GM12878 (cell line): ENCODE measurements around the gene PTPRH. TPM values are rescaled to one million over a fixed set of nuclear protein-coding genes. Genes with fewer than 3 reads are reported as not detected.

Experiments used
- ATAC-seq: fragments of 200-7000 bp; cut with Tn5 transposase; 3 replicates; pipeline ENCODE4 v1.9.1; 2020; ENCODE audit warnings: mild to moderate bottlenecking, moderate library complexity
- BruUV-seq: library from RNA; stranded (reverse); fragments of 400-500 nt; replicated peaks from 2 replicates; lab custom pipeline; 2021; lab: Mats Ljungman, UMichigan
- CTCF ChIA-PET: fragments of 300-600 bp; sonication (Branson Sonifier 250); formaldehyde crosslinking; extraction: SDS; loops from one replicate; lab custom pipeline; 2021; ENCODE audit warnings: inconsistent platforms; lab: Yijun Ruan, JAX
- POLR2A ChIA-PET: fragments of 350-600 bp; formaldehyde crosslinking; extraction: SDS; loops from one replicate; lab custom pipeline; 2021; ENCODE audit warnings: inconsistent platforms; lab: Charles Lee
- RAD21 ChIA-PET: fragments of 300-600 bp; sonication (Branson Sonifier 250); formaldehyde crosslinking; loops from one replicate; lab custom pipeline; 2023; ENCODE audit warnings: antibody characterized with exemption; ENCODE audit not compliant: unreplicated experiment; lab: Charles Lee
- SMC1A ChIA-PET: fragments of 300-600 bp; sonication (Branson Sonifier 250); formaldehyde crosslinking; loops from one replicate; lab custom pipeline; 2023; ENCODE audit not compliant: unreplicated experiment, uncharacterized antibody; lab: Charles Lee
- DNase-seq: peaks from one replicate; pipeline ENCODE4 v3.0.0-alpha.2; 2011; ENCODE audit warnings: low read depth, low spot score
- FAIRE-seq: peaks from 3 replicates; lab custom pipeline; 2011; peaks lifted over from hg19 to GRCh38; lab: Jason Lieb, UNC
- H2AFZ ChIP-seq: 2 replicates; pipeline ENCODE4 v1.6.0; 2011; ENCODE audit warnings: low read depth, low read length, control low read depth; ENCODE audit not compliant: control insufficient read depth
- H3K27ac ChIP-seq: 2 replicates; pipeline ENCODE4 v1.5.1; 2011; ENCODE audit warnings: control low read depth; ENCODE audit not compliant: control insufficient read depth, insufficient read depth
- H3K27me3 ChIP-seq, 2 experiments: replicated peaks in 1 of 2; 2 replicates each; pipeline versions ENCODE4 v1.6.0 to v1.6.1; 2011; ENCODE audit warnings: low read length in 1 of 2; ENCODE audit not compliant: control insufficient read depth in 2 of 2, insufficient read depth in 2 of 2
- H3K36me3 ChIP-seq, 2 experiments: 2 replicates each; pipeline ENCODE4 v1.5.1; 2011; ENCODE audit warnings: low read length in 1 of 2; ENCODE audit not compliant: control insufficient read depth in 2 of 2, insufficient read depth in 2 of 2
- H3K4me1 ChIP-seq: 2 replicates; pipeline ENCODE4 v1.6.1; 2011; ENCODE audit warnings: mild to moderate bottlenecking, low read length, moderate library complexity, mixed read lengths; ENCODE audit not compliant: control insufficient read depth, insufficient read depth
- H3K4me2 ChIP-seq: 2 replicates; pipeline ENCODE4 v1.6.0; 2011; ENCODE audit warnings: control low read depth; ENCODE audit not compliant: control insufficient read depth, insufficient read depth
- H3K4me3 ChIP-seq: fragments of 200-600 bp; sonication (generic); 2 replicates; pipeline ENCODE4 v1.5.1; 2016
- H3K79me2 ChIP-seq: 2 replicates; pipeline ENCODE4 v1.6.0; 2011; ENCODE audit warnings: low read length; ENCODE audit not compliant: control insufficient read depth, insufficient read depth
- H3K9ac ChIP-seq: 2 replicates; pipeline ENCODE4 v1.8.0; 2011; ENCODE audit warnings: low read length, control low read depth, mixed read lengths; ENCODE audit not compliant: control insufficient read depth, insufficient read depth
- H3K9me3 ChIP-seq: replicated peaks from 3 replicates; pipeline ENCODE4 v1.5.1; 2011; ENCODE audit warnings: mild to moderate bottlenecking, low read length; ENCODE audit not compliant: control insufficient read depth, insufficient read depth
- H4K20me1 ChIP-seq: 2 replicates; pipeline ENCODE4 v1.6.0; 2011; ENCODE audit not compliant: control insufficient read depth, insufficient read depth
- BRCA1 ChIP-seq: IDR thresholded peaks from 2 replicates; pipeline ENCODE4 v1.6.1; 2011; ENCODE audit warnings: low read depth, low read length, improper control_type of control experiment
- NR2C1 ChIP-seq: fragments of 450-650 bp; IDR thresholded peaks from 2 replicates; pipeline ENCODE4 v1.6.1; 2017; ENCODE audit warnings: antibody characterized with exemption, mild to moderate bottlenecking, moderate library complexity
- SP1 ChIP-seq: IDR thresholded peaks from one replicate; pipeline ENCODE4 v1.6.1; 2011; ENCODE audit warnings: low read depth, low read length
- SRF ChIP-seq, 2 experiments: IDR thresholded peaks; 2 replicates each; pipeline ENCODE4 v1.6.1; 2011; ENCODE audit warnings: low read depth in 2 of 2, low read length in 2 of 2, mild to moderate bottlenecking in 1 of 2, moderate library complexity in 1 of 2
- WGBS: methylation state at CpG from one replicate; pipeline ENCODE4 v1.1.6; 2016; ENCODE audit warnings: low lambda C conversion rate; ENCODE audit not compliant: insufficient replicate concordance, insufficient coverage; ENCODE audit errors: missing lambda C conversion rate; 5-methylcytosine and 5-hydroxymethylcytosine counted together
- in situ Hi-C: fragments of 300-500 bp; cut with MboI; formaldehyde crosslinking; loops from 9 replicates; pipeline ENCODE4 v1.14.3; 2018; ENCODE audit warnings: mixed read lengths
- intact Hi-C: fragments of 100-400 bp; cut with micrococcal nuclease; formaldehyde crosslinking; loops from one replicate; pipeline ENCODE4 v1.14.2; 2022; ENCODE audit not compliant: unreplicated experiment
- polyA plus RNA-seq, 11 experiments: library from polyadenylated mRNA; depleted of rRNA in 4 of 11; unstranded in 6 of 11; stranded (reverse) in 5 of 11; fragments of >200 nt; fragmentation: Nextera tagmentation in 4 of 11; fragmentation: Illumina TruSeq in 1 of 11; extraction: Ambion mirVana in 4 of 11; extraction: Trizol in 1 of 11; gene quantifications; 1 replicate in 1 of 11; 2 replicates in 10 of 11; pipeline versions ENCODE4 v1.2.1 to v1.2.3, GENCODE V29; 2011 to 2016; ENCODE audit warnings: inconsistent platforms in 2 of 11, missing spikeins in 2 of 11, low read depth in 1 of 11
- total RNA-seq, 4 experiments: library from RNA; depleted of rRNA in 3 of 4; stranded (reverse); fragments of >200 nt in 3 of 4; fragmentation: Illumina TruSeq in 1 of 4; extraction: Trizol in 1 of 4; gene quantifications; 2 replicates each; pipeline versions ENCODE4 v1.2.1 to v1.2.3, GENCODE V29; 2013 to 2021
- TF ChIP-seq, protein P1 (sequence below): fragments of 450-650 bp; formaldehyde crosslinking; IDR thresholded peaks from 2 replicates; pipeline ENCODE4 v1.5.0; 2022; ENCODE audit warnings: mild to moderate bottlenecking, missing genetic modification characterization
- TF ChIP-seq, protein P2 (sequence below): IDR thresholded peaks from 2 replicates; pipeline ENCODE4 v1.6.1; 2011; ENCODE audit warnings: low read depth, low read length, improper control_type of control experiment, borderline replicate concordance
- TF ChIP-seq, protein P3 (sequence below): fragments of 450-650 bp; IDR thresholded peaks from 2 replicates; pipeline ENCODE4 v1.6.1; 2017; ENCODE audit warnings: mild to moderate bottlenecking, moderate library complexity
- TF ChIP-seq, protein P4 (sequence below): fragments of 450-650 bp; IDR thresholded peaks from 2 replicates; pipeline ENCODE4 v1.6.1; 2016; ENCODE audit warnings: mild to moderate bottlenecking
- TF ChIP-seq, protein P5 (sequence below): fragments of 450-650 bp; IDR thresholded peaks from 2 replicates; pipeline ENCODE4 v1.6.1; 2017; ENCODE audit warnings: antibody characterized with exemption, mild to moderate bottlenecking, moderate library complexity

The PTPRH gene
- total and polyA plus RNA-seq, 10 of the 15 experiments (the other 5 are each of a cell fraction or from before 2014, with no cell fraction given): 0.08 TPM; not detected in 9

DNA sequence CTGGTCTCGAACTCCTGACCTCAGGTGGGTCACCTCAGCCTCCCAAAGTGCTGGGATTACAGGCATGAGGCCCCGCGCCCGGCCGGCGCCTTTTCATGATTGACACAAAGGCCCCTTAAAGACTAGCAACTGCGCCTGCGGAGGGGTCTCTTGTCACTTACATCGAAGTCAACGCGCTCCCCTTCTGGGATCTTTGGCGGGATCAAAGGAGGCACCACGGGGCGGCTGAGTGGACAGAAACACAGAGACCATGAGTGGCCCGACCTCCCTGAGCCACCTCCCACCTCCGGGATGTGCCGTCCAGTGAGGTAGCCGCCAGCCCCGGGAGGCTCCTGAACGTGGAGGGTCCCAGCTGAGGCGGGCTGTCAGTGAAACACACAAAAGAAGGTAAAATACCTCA lies 67.6 kb downstream of the PTPRH start:
- CTCF ChIA-PET: interaction anchor here (0.5 to 2.3 kb wide), 16 partner anchors 10 to 490 kb away, joined by 3 to 23 read pairs (median 4); partner anchors contain the start of gene ZNF784
- no peak overlapping the region for H3K4me2 ChIP-seq
- TF ChIP-seq, protein P1, sequence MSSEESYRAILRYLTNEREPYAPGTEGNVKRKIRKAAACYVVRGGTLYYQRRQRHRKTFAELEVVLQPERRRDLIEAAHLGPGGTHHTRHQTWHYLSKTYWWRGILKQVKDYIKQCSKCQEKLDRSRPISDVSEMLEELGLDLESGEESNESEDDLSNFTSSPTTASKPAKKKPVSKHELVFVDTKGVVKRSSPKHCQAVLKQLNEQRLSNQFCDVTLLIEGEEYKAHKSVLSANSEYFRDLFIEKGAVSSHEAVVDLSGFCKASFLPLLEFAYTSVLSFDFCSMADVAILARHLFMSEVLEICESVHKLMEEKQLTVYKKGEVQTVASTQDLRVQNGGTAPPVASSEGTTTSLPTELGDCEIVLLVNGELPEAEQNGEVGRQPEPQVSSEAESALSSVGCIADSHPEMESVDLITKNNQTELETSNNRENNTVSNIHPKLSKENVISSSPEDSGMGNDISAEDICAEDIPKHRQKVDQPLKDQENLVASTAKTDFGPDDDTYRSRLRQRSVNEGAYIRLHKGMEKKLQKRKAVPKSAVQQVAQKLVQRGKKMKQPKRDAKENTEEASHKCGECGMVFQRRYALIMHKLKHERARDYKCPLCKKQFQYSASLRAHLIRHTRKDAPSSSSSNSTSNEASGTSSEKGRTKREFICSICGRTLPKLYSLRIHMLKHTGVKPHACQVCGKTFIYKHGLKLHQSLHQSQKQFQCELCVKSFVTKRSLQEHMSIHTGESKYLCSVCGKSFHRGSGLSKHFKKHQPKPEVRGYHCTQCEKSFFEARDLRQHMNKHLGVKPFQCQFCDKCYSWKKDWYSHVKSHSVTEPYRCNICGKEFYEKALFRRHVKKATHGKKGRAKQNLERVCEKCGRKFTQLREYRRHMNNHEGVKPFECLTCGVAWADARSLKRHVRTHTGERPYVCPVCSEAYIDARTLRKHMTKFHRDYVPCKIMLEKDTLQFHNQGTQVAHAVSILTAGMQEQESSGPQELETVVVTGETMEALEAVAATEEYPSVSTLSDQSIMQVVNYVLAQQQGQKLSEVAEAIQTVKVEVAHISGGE (CRISPR knock-in tag): no peak
- TF ChIP-seq, protein P2, sequence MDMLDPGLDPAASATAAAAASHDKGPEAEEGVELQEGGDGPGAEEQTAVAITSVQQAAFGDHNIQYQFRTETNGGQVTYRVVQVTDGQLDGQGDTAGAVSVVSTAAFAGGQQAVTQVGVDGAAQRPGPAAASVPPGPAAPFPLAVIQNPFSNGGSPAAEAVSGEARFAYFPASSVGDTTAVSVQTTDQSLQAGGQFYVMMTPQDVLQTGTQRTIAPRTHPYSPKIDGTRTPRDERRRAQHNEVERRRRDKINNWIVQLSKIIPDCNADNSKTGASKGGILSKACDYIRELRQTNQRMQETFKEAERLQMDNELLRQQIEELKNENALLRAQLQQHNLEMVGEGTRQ: no peak
- TF ChIP-seq SRF (IDR thresholded peaks at IDR 0.05; ENCODE audit: low read depth in 2 of 2, low read length in 2 of 2) (no peak), NR2C1 (no peak), SP1 (no peak), BRCA1 (no peak)
- TF ChIP-seq, protein P3, sequence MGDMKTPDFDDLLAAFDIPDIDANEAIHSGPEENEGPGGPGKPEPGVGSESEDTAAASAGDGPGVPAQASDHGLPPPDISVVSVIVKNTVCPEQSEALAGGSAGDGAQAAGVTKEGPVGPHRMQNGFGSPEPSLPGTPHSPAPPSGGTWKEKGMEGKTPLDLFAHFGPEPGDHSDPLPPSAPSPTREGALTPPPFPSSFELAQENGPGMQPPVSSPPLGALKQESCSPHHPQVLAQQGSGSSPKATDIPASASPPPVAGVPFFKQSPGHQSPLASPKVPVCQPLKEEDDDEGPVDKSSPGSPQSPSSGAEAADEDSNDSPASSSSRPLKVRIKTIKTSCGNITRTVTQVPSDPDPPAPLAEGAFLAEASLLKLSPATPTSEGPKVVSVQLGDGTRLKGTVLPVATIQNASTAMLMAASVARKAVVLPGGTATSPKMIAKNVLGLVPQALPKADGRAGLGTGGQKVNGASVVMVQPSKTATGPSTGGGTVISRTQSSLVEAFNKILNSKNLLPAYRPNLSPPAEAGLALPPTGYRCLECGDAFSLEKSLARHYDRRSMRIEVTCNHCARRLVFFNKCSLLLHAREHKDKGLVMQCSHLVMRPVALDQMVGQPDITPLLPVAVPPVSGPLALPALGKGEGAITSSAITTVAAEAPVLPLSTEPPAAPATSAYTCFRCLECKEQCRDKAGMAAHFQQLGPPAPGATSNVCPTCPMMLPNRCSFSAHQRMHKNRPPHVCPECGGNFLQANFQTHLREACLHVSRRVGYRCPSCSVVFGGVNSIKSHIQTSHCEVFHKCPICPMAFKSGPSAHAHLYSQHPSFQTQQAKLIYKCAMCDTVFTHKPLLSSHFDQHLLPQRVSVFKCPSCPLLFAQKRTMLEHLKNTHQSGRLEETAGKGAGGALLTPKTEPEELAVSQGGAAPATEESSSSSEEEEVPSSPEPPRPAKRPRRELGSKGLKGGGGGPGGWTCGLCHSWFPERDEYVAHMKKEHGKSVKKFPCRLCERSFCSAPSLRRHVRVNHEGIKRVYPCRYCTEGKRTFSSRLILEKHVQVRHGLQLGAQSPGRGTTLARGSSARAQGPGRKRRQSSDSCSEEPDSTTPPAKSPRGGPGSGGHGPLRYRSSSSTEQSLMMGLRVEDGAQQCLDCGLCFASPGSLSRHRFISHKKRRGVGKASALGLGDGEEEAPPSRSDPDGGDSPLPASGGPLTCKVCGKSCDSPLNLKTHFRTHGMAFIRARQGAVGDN: no peak
- TF ChIP-seq, protein P4, sequence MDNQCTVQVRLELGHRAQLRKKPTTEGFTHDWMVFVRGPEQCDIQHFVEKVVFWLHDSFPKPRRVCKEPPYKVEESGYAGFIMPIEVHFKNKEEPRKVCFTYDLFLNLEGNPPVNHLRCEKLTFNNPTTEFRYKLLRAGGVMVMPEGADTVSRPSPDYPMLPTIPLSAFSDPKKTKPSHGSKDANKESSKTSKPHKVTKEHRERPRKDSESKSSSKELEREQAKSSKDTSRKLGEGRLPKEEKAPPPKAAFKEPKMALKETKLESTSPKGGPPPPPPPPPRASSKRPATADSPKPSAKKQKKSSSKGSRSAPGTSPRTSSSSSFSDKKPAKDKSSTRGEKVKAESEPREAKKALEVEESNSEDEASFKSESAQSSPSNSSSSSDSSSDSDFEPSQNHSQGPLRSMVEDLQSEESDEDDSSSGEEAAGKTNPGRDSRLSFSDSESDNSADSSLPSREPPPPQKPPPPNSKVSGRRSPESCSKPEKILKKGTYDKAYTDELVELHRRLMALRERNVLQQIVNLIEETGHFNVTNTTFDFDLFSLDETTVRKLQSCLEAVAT: no peak
- TF ChIP-seq, protein P5, sequence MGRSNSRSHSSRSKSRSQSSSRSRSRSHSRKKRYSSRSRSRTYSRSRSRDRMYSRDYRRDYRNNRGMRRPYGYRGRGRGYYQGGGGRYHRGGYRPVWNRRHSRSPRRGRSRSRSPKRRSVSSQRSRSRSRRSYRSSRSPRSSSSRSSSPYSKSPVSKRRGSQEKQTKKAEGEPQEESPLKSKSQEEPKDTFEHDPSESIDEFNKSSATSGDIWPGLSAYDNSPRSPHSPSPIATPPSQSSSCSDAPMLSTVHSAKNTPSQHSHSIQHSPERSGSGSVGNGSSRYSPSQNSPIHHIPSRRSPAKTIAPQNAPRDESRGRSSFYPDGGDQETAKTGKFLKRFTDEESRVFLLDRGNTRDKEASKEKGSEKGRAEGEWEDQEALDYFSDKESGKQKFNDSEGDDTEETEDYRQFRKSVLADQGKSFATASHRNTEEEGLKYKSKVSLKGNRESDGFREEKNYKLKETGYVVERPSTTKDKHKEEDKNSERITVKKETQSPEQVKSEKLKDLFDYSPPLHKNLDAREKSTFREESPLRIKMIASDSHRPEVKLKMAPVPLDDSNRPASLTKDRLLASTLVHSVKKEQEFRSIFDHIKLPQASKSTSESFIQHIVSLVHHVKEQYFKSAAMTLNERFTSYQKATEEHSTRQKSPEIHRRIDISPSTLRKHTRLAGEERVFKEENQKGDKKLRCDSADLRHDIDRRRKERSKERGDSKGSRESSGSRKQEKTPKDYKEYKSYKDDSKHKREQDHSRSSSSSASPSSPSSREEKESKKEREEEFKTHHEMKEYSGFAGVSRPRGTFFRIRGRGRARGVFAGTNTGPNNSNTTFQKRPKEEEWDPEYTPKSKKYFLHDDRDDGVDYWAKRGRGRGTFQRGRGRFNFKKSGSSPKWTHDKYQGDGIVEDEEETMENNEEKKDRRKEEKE: no peak

More for the DNA sequence above, 67.6 kb downstream of the PTPRH start:
- no peaks in the 10 kb centered on the region for H3K9me3 ChIP-seq
- ChIA-PET POLR2A (no interaction called here), SMC1A (interaction anchor here (0.8 to 1.1 kb wide), 2 partner anchors 19 to 242 kb away, joined by 3 to 4 read pairs; partner anchors contain the start of gene TMEM238), RAD21 (interaction anchor here (0.8 to 1.5 kb wide), 10 partner anchors 16 to 491 kb away, joined by 3 to 25 read pairs (median 4); partner anchors contain the start of genes HSPBP1, ISOC2 and TNNI3)
- no peaks in the 10 kb centered on the region for H4K20me1 ChIP-seq
- intact Hi-C loops (loop anchor here (1.0 to 2.0 kb wide), 2 partner anchors 277 to 361 kb away; no protein-coding TSS in a partner anchor), in situ Hi-C loops (loop anchor here (5.0 kb wide), 2 partner anchors 276 to 486 kb away; no protein-coding TSS in a partner anchor)
- no peak for DNase-seq
- no peak overlapping the region for H3K4me3 ChIP-seq
- no peaks in the 10 kb centered on the region for H3K4me1 ChIP-seq
- ATAC-seq: no peak
- no peak for FAIRE-seq
- no peaks in the 10 kb centered on the region for H3K36me3 ChIP-seq
- H3K79me2 ChIP-seq: no peaks in the 10 kb centered on the region
- H3K27ac ChIP-seq: no peak overlapping the region
- no peaks in the 10 kb centered on the region; a peak in 2 of 4 replicates for H3K27me3 ChIP-seq
- BruUV-seq: no TSS peak
- H3K9ac ChIP-seq: no peak overlapping the region
- 31% methylated on average over 21 of the region's 21 CpGs for WGBS
- no peak overlapping the region for H2AFZ ChIP-seq
